OCI-LY7 (cell line): ENCODE data around the gene UVSSA. TPM values are rescaled to one million over a fixed set of nuclear protein-coding genes. Genes with fewer than 3 reads are reported as not detected.

Experiments
- BruUV-seq: library from RNA; stranded (reverse); fragments of 400-500 nt; replicated peaks from 2 replicates; lab custom pipeline; 2021; lab: Mats Ljungman, UMichigan
- CTCF ChIA-PET: fragments of 300-600 bp; sonication (Branson Sonifier 250); formaldehyde crosslinking; loops from one replicate; lab custom pipeline; 2022; ENCODE audit warnings: antibody characterized with exemption; ENCODE audit not compliant: unreplicated experiment; lab: Charles Lee
- POLR2A ChIA-PET: fragments of 300-600 bp; sonication (Branson Sonifier 250); formaldehyde crosslinking; loops from one replicate; lab custom pipeline; 2022; ENCODE audit warnings: antibody characterized with exemption; lab: Charles Lee
- DNase-seq: peaks from one replicate; pipeline ENCODE4 v3.0.0-alpha.2; 2015; ENCODE audit warnings: low spot score
- H2AFZ ChIP-seq: fragments of 200-600 bp; sonication (generic), shearing (Covaris generic); 2 replicates; pipeline ENCODE4 v1.6.1; 2014; ENCODE audit warnings: mild to moderate bottlenecking, antibody characterized with exemption, low read length, moderate library complexity
- H3K27ac ChIP-seq: fragments of 200-600 bp; sonication (generic); 2 replicates; pipeline ENCODE4 v1.5.1; 2014; ENCODE audit warnings: mixed run types, low read depth, mild to moderate bottlenecking, moderate library complexity, low read length, inconsistent platforms; ENCODE audit not compliant: poor library complexity, severe bottlenecking
- H3K36me3 ChIP-seq: fragments of 200-600 bp; sonication (generic); 2 replicates; pipeline ENCODE4 v1.6.1; 2014; ENCODE audit warnings: mild to moderate bottlenecking, antibody characterized with exemption, low read length, moderate library complexity, mixed read lengths; ENCODE audit not compliant: insufficient read depth
- H3K4me1 ChIP-seq: fragments of 200-600 bp; sonication (generic); 2 replicates; pipeline ENCODE4 v1.5.1; 2014; ENCODE audit warnings: mild to moderate bottlenecking, low read length; ENCODE audit not compliant: insufficient read depth, poor library complexity, severe bottlenecking
- H3K4me2 ChIP-seq: fragments of 200-600 bp; sonication (generic); 2 replicates; pipeline ENCODE4 v1.6.1; 2014; ENCODE audit warnings: mild to moderate bottlenecking, low read length
- H3K4me3 ChIP-seq: fragments of 200-600 bp; sonication (generic); 2 replicates; pipeline ENCODE4 v1.5.1; 2014; ENCODE audit warnings: mild to moderate bottlenecking, low read depth, low read length; ENCODE audit not compliant: poor library complexity, severe bottlenecking
- H3K79me2 ChIP-seq: fragments of 200-600 bp; sonication (generic); 2 replicates; pipeline ENCODE4 v1.6.1; 2016; ENCODE audit warnings: low read depth, mild to moderate bottlenecking, low read length, moderate library complexity, mixed read lengths; ENCODE audit not compliant: insufficient read depth
- H3K9me2 ChIP-seq: fragments of 200-600 bp; sonication (generic); 2 replicates; pipeline ENCODE4 v1.6.1; 2016; ENCODE audit warnings: mild to moderate bottlenecking, low read length, mixed read lengths; ENCODE audit not compliant: insufficient read depth
- H3K9me3 ChIP-seq: fragments of 200-600 bp; sonication (generic); 2 replicates; pipeline ENCODE4 v1.6.1; 2014; ENCODE audit warnings: mild to moderate bottlenecking, mixed run types, low read length, mixed read lengths
- H4K20me1 ChIP-seq: fragments of 200-600 bp; sonication (generic); 2 replicates; pipeline ENCODE4 v1.6.1; 2014; ENCODE audit warnings: mild to moderate bottlenecking, antibody characterized with exemption, low read length, moderate library complexity, mixed read lengths; ENCODE audit not compliant: insufficient read depth
- EZH2phosphoT487 ChIP-seq: fragments of 200-600 bp; sonication (generic); IDR thresholded peaks from 2 replicates; pipeline ENCODE4 v1.6.1; 2018; ENCODE audit warnings: low read depth, borderline replicate concordance, mild to moderate bottlenecking, mixed run types, antibody characterized with exemption, low read length, moderate library complexity, mixed read lengths
- intact Hi-C: fragments of 100-400 bp; cut with micrococcal nuclease; formaldehyde crosslinking; loops from one replicate; pipeline ENCODE4 v1.10.0; 2022; ENCODE audit not compliant: unreplicated experiment
- total RNA-seq, 2 experiments: library from RNA; depleted of rRNA in 1 of 2; stranded (reverse); fragments of >200 nt in 1 of 2; shearing (Covaris generic) in 1 of 2; gene quantifications; 2 replicates each; pipeline ENCODE4 v1.2.3, GENCODE V29; 2014 to 2022
- TF ChIP-seq, protein P1 (sequence below): fragments of 200-600 bp; sonication (generic); conservative IDR thresholded peaks from 2 replicates; pipeline ENCODE4 v1.5.1; 2014; ENCODE audit warnings: mild to moderate bottlenecking, antibody characterized with exemption, low read length, moderate library complexity, mixed read lengths

Gene UVSSA
- total RNA-seq, 2 experiments from 2014 or later: 13.2 to 43.2 TPM

DNA sequence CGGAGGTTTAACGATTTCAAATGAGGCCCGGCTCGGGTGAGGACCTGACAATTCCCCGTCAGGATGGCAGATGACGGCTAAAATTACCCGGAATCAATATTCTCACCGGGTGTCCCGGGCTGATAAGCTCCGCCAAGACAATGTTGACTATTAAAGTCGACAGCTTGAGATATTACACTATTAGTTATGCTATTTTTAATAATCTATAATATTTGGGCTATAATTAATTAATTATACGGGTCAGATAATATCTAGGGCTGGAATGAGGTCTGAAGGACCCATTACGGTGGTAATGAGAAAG lies 68.6 kb downstream of the UVSSA start:
- H3K9me3 ChIP-seq: no peaks in the 10 kb centered on the region
- TF ChIP-seq, protein P1, sequence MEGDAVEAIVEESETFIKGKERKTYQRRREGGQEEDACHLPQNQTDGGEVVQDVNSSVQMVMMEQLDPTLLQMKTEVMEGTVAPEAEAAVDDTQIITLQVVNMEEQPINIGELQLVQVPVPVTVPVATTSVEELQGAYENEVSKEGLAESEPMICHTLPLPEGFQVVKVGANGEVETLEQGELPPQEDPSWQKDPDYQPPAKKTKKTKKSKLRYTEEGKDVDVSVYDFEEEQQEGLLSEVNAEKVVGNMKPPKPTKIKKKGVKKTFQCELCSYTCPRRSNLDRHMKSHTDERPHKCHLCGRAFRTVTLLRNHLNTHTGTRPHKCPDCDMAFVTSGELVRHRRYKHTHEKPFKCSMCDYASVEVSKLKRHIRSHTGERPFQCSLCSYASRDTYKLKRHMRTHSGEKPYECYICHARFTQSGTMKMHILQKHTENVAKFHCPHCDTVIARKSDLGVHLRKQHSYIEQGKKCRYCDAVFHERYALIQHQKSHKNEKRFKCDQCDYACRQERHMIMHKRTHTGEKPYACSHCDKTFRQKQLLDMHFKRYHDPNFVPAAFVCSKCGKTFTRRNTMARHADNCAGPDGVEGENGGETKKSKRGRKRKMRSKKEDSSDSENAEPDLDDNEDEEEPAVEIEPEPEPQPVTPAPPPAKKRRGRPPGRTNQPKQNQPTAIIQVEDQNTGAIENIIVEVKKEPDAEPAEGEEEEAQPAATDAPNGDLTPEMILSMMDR: no peak
- TF ChIP-seq EZH2phosphoT487: no peak

DNA sequence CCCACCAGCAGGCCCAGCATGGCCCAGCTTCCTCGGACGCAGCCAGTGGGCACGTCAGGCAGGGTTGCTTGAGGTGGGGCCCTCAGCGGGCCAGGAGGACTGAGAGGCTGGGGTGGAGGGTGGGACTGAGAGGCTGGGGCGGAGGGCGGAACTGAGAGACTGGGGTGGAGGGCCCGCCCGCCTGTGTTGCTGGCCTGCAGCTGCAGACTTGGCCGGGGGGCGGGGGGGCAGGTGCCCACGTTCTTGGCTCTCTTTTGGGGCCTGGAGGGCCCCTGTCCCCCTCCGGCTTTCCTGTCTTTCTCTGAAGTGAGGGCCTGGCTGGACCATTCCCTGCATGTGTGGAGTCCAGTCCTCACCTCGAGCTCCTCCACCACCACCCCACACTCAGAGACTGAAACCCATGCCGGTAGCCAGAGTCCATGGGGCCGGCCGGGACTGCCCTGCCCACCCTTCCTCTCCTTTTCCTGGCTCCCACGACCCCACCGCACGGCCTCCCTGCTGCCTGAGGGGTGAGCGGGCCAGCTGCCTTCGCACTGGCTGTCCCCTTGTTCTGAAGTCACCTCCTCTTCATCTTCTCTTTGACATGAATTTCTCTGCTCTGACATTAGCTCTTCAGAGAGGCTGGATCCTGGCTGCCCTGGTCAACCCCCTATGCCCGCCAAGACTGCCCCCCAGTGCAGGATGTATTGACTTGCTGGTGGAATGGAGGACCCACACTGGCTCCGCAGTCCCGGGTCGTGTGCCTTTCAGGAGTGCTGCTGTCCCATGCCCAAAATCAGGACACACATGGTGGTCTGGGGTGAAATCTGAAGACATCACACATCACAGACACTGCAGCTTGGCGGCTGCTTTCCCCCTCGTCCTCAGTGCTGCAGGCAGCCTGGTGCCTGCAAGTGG lies 69.3 kb downstream of the UVSSA start:
- H3K79me2 ChIP-seq: no peaks in the 10 kb centered on the region
- intact Hi-C loops: no loop called here
- CTCF ChIA-PET: no interaction called here

More for the DNA sequence above, 68.6 kb downstream of the UVSSA start:
- Histone ChIP-seq H3K4me1 (no peaks in the 10 kb centered on the region), H3K4me2 (no peak overlapping the region), H3K36me3 (no peaks in the 10 kb centered on the region), H3K4me3 (no peak overlapping the region), H2AFZ (no peak overlapping the region), H4K20me1 (no peaks in the 10 kb centered on the region), H3K27ac (no peak overlapping the region), H3K9me2 (no peaks in the 10 kb centered on the region), H3K79me2 (no peaks in the 10 kb centered on the region)
- POLR2A ChIA-PET: no interaction called here
- CTCF ChIA-PET: no interaction called here
- DNase-seq: no peak
- BruUV-seq: no TSS peak
- intact Hi-C loops: no loop called here

DNA sequence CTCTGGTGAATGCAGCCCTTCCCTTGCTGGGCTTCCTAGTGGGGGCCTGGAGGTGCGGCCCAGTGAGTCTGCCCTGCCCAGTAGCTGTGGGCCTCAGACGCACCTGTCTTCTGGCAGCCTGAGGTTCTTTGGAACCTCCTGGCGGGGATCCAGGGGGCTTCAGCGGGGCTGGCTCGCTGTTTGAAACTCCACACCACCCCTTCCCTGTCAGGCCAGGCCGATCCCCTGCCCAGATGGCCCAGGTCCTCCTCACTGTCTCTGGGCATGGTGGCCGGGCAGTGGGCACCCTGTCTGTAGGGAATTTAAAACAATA lies 69.9 kb downstream of the UVSSA start:
- H2AFZ ChIP-seq: no peak overlapping the region
- intact Hi-C loops: no loop called here
- TF ChIP-seq, protein P1: no peak
- no peak for TF ChIP-seq EZH2phosphoT487
- H3K4me3 ChIP-seq: no peak overlapping the region
- no TSS peak for BruUV-seq
- no peaks in the 10 kb centered on the region for H3K4me1 ChIP-seq
- H3K4me2 ChIP-seq: no peak overlapping the region
- H3K36me3 ChIP-seq: no peaks in the 10 kb centered on the region
- DNase-seq: no peak
- H3K9me2 ChIP-seq: no peaks in the 10 kb centered on the region
- CTCF ChIA-PET: no interaction called here
- H3K27ac ChIP-seq: no peak overlapping the region
- POLR2A ChIA-PET: no interaction called here
- no peaks in the 10 kb centered on the region for H4K20me1 ChIP-seq
- H3K79me2 ChIP-seq: no peaks in the 10 kb centered on the region
- no peaks in the 10 kb centered on the region for H3K9me3 ChIP-seq

More for the DNA sequence above, 69.3 kb downstream of the UVSSA start:
- POLR2A ChIA-PET: no interaction called here
- Histone ChIP-seq H3K4me1 (no peaks in the 10 kb centered on the region), H2AFZ (no peak overlapping the region), H3K27ac (no peak overlapping the region), H3K4me3 (no peak overlapping the region), H3K9me2 (no peaks in the 10 kb centered on the region), H3K36me3 (no peaks in the 10 kb centered on the region), H3K9me3 (no peaks in the 10 kb centered on the region), H4K20me1 (no peaks in the 10 kb centered on the region), H3K4me2 (no peak overlapping the region)
- DNase-seq: no peak
- TF ChIP-seq, protein P1: no peak
- no peak for TF ChIP-seq EZH2phosphoT487
- BruUV-seq: no TSS peak
